Endothelial cell of umbilical vein (primary cell): ENCODE results near the gene TSPAN18. TPM values are rescaled to one million over a fixed set of nuclear protein-coding genes. Genes with fewer than 3 reads are reported as not detected.

Experiments used
- BruUV-seq: library from RNA; stranded (reverse); fragments of 400-500 nt; replicated peaks from 2 replicates; lab custom pipeline; 2021; lab: Mats Ljungman, UMichigan
- CTCF ChIA-PET: fragments of 300-600, 350-600 bp; sonication (Branson Sonifier 250); formaldehyde crosslinking; loops from one replicate; lab custom pipeline; 2021; ENCODE audit warnings: antibody characterized with exemption, inconsistent platforms; lab: Charles Lee
- POLR2A ChIA-PET: fragments of 300-600, 350-600 bp; sonication (Branson Sonifier 250); formaldehyde crosslinking; loops from one replicate; lab custom pipeline; 2021; ENCODE audit warnings: antibody characterized with exemption, inconsistent platforms; lab: Charles Lee
- DNase-seq: peaks from one replicate; pipeline ENCODE4 v3.0.0-alpha.2; 2011; ENCODE audit warnings: low read depth, low spot score
- FAIRE-seq: peaks from 2 replicates; lab custom pipeline; 2011; peaks lifted over from hg19 to GRCh38; lab: Jason Lieb, UNC
- H2AFZ ChIP-seq: 2 replicates; pipeline ENCODE4 v1.6.0; 2012; ENCODE audit warnings: low read depth, low read length, control low read depth, inconsistent platforms
- H3K27ac ChIP-seq: 2 replicates; pipeline ENCODE4 v1.5.1; 2011; ENCODE audit warnings: low read depth, mild to moderate bottlenecking, control low read depth, low read length, moderate library complexity; ENCODE audit not compliant: insufficient read depth
- H3K27me3 ChIP-seq, 2 experiments: 2 replicates each; pipeline versions ENCODE4 v1.6.0 to v1.6.1; 2011; ENCODE audit warnings: low read length in 2 of 2, mixed read lengths in 1 of 2; ENCODE audit not compliant: control insufficient read depth in 2 of 2, insufficient read depth in 2 of 2
- H3K36me3 ChIP-seq, 2 experiments: 2 replicates in 1 of 2; 3 replicates in 1 of 2; pipeline ENCODE4 v1.5.1; 2011; ENCODE audit warnings: low read length in 2 of 2, mild to moderate bottlenecking in 1 of 2, moderate library complexity in 1 of 2; ENCODE audit not compliant: control insufficient read depth in 2 of 2, insufficient read depth in 2 of 2; ENCODE audit errors: extremely low read depth in 1 of 2
- H3K4me1 ChIP-seq: 3 replicates; pipeline ENCODE4 v1.5.1; 2011; ENCODE audit warnings: mild to moderate bottlenecking, low read length; ENCODE audit not compliant: control insufficient read depth, insufficient read depth; ENCODE audit errors: extremely low read depth
- H3K4me2 ChIP-seq: 2 replicates; pipeline ENCODE4 v1.6.1; 2011; ENCODE audit warnings: low read length, control low read depth, mixed read lengths; ENCODE audit not compliant: insufficient read depth
- H3K4me3 ChIP-seq, 3 experiments: fragments of 200-600 bp in 1 of 3; sonication (generic), shearing (Covaris generic) in 1 of 3; replicated peaks in 1 of 3; 2 replicates each; pipeline ENCODE4 v1.5.1; 2011 to 2016; ENCODE audit warnings: control low read depth in 3 of 3, low read length in 3 of 3, mild to moderate bottlenecking in 2 of 3, inconsistent platforms in 1 of 3, low read depth in 1 of 3, moderate library complexity in 1 of 3; ENCODE audit not compliant: insufficient read depth in 1 of 3
- H3K79me2 ChIP-seq: 2 replicates; pipeline ENCODE4 v1.6.0; 2012; ENCODE audit warnings: low read length, inconsistent platforms; ENCODE audit not compliant: control insufficient read depth, insufficient read depth
- H3K9ac ChIP-seq: replicated peaks from 2 replicates; pipeline ENCODE3; 2011; ENCODE audit warnings: low read length, control low read depth; ENCODE audit not compliant: insufficient read depth; ENCODE audit errors: extremely low read depth
- H3K9me1 ChIP-seq: replicated peaks from 3 replicates; pipeline ENCODE4 v1.6.0; 2011; ENCODE audit warnings: mild to moderate bottlenecking, low read length; ENCODE audit not compliant: control insufficient read depth, insufficient read depth; ENCODE audit errors: extremely low read depth
- H3K9me3 ChIP-seq: replicated peaks from 2 replicates; pipeline ENCODE4 v1.5.1; 2012; ENCODE audit warnings: low read length, inconsistent platforms; ENCODE audit not compliant: control insufficient read depth, insufficient read depth
- H4K20me1 ChIP-seq: replicated peaks from 2 replicates; pipeline ENCODE3; 2011; ENCODE audit warnings: mild to moderate bottlenecking, low read length; ENCODE audit not compliant: control insufficient read depth, insufficient read depth; ENCODE audit errors: extremely low read depth
- CTCF ChIP-seq, 2 donors: IDR thresholded peaks; 1 replicate in 1 of 2; 2 replicates in 1 of 2; pipeline ENCODE4 v1.5.1; 2011; ENCODE audit warnings: low read length in 2 of 2, mild to moderate bottlenecking in 2 of 2, moderate library complexity in 2 of 2, control low read depth in 1 of 2, inconsistent platforms in 1 of 2, low read depth in 1 of 2; ENCODE audit not compliant: insufficient read depth in 1 of 2; ENCODE audit errors: extremely low read depth in 1 of 2
- EZH2 ChIP-seq: IDR thresholded peaks from 2 replicates; pipeline ENCODE4 v1.6.1; 2012; ENCODE audit warnings: borderline replicate concordance, low read depth, mild to moderate bottlenecking, moderate library complexity, low read length, inconsistent platforms; ENCODE audit not compliant: severe bottlenecking
- FOS ChIP-seq: IDR thresholded peaks from 2 replicates; pipeline ENCODE4 v1.6.1; 2011; ENCODE audit warnings: mild to moderate bottlenecking, low read length, moderate library complexity, borderline replicate concordance; ENCODE audit not compliant: insufficient read depth
- GATA2 ChIP-seq: IDR thresholded peaks from 2 replicates; pipeline ENCODE4 v1.7.0; 2011; ENCODE audit warnings: low read depth, mild to moderate bottlenecking, moderate library complexity, mixed read lengths, low read length; ENCODE audit not compliant: insufficient read length, insufficient read depth
- JUN ChIP-seq: IDR thresholded peaks from 2 replicates; pipeline ENCODE4 v1.6.1; 2011; ENCODE audit warnings: borderline replicate concordance, low read depth; ENCODE audit not compliant: insufficient read length, insufficient read depth
- MYC ChIP-seq: IDR thresholded peaks from one replicate; pipeline ENCODE4 v1.6.1; 2011; ENCODE audit warnings: mild to moderate bottlenecking, low read depth, low read length
- POLR2A ChIP-seq: IDR thresholded peaks from 2 replicates; pipeline ENCODE4 v1.6.1; 2012; ENCODE audit warnings: low read depth, mild to moderate bottlenecking, control low read depth, low read length
- POLR2AphosphoS5 ChIP-seq: IDR thresholded peaks from 2 replicates; pipeline ENCODE4 v1.6.1; 2012; ENCODE audit warnings: low read depth, mild to moderate bottlenecking, control low read depth, low read length, moderate library complexity; ENCODE audit not compliant: insufficient read depth
- dilution Hi-C: fragments of 300-500 bp; cut with MboI; formaldehyde crosslinking; loops from one replicate; pipeline ENCODE4 v1.15.0; 2019; ENCODE audit warnings: low sequenced_read_pairs; ENCODE audit not compliant: extremely low pct_ligation_motif_present
- intact Hi-C: fragments of 100-400 bp; cut with micrococcal nuclease; formaldehyde crosslinking; loops from one replicate; pipeline ENCODE4 v1.10.0; 2022
- polyA plus RNA-seq, 4 experiments: library from polyadenylated mRNA; depleted of rRNA in 3 of 4; stranded (reverse) in 3 of 4; unstranded in 1 of 4; fragments of >200 nt; gene quantifications; 2 replicates each; pipeline versions ENCODE4 v1.2.1 to v1.2.3, GENCODE V29; 2011 to 2012; ENCODE audit warnings: missing spikeins in 1 of 4
- total RNA-seq: library from RNA; stranded (reverse); gene quantifications from 2 replicates; pipeline ENCODE4 v1.2.3, GENCODE V29; 2021
- TF ChIP-seq, protein P1 (sequence below): IDR thresholded peaks from 2 replicates; pipeline ENCODE4 v1.6.1; 2011; ENCODE audit not compliant: insufficient read depth, insufficient read length

TSPAN18 gene
- total and polyA plus RNA-seq, 2 donors (not counting 3 experiments of a cell fraction or from before 2014, with no cell fraction given) = 32.2 to 118 TPM

- CTCF ChIA-PET = interaction anchor here (0.9 to 1.5 kb wide), 2 partner anchors 37 to 190 kb away, joined by 3 to 5 read pairs; no protein-coding TSS in a partner anchor
- H3K9ac ChIP-seq = no peak overlapping the region
These were observed 10.7 kb downstream of the TSPAN18 start for GRCh38 chr11:44737245-44738085.

More at GRCh38 chr11:44737245-44738085, 10.7 kb downstream of the TSPAN18 start:
- no peaks in the 10 kb centered on the region for H3K79me2 ChIP-seq
- H3K36me3 ChIP-seq = no peaks in the 10 kb centered on the region
- H3K4me3 ChIP-seq = no peak overlapping the region
- no peaks in the 10 kb centered on the region for H3K9me3 ChIP-seq
- dilution Hi-C loops = no loop called here
- peaks cover 0 to 2% of the 10 kb centered on the region in 2 experiments for H3K27me3 ChIP-seq
- H2AFZ ChIP-seq = no peak overlapping the region
- intact Hi-C loops = no loop called here
- no peak overlapping the region for H3K4me2 ChIP-seq
- no peaks in the 10 kb centered on the region for H3K9me1 ChIP-seq
- no peaks in the 10 kb centered on the region for H4K20me1 ChIP-seq
- POLR2A ChIA-PET = no interaction called here
- DNase-seq (no peak), FAIRE-seq (no peak)
- no TSS peak for BruUV-seq
- H3K27ac ChIP-seq = no peak overlapping the region
- H3K4me1 ChIP-seq = peaks cover 3% of the 10 kb centered on the region
- no peak for TF ChIP-seq EZH2
- TF ChIP-seq POLR2AphosphoS5 = no peak
- no peak for TF ChIP-seq MYC
- no peak for TF ChIP-seq FOS
- no peak for TF ChIP-seq GATA2
- TF ChIP-seq JUN = no peak
- TF ChIP-seq CTCF (IDR thresholded peaks at IDR 0.05; ENCODE audit: extremely low read depth in 1 of 2, insufficient read depth in 1 of 2, low read depth in 1 of 2, low read length in 2 of 2) = no peak
- no peak for TF ChIP-seq POLR2A
- TF ChIP-seq, protein P1, sequence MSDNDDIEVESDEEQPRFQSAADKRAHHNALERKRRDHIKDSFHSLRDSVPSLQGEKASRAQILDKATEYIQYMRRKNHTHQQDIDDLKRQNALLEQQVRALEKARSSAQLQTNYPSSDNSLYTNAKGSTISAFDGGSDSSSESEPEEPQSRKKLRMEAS = no peak
